Stimulated activated CD4-positive, alpha-beta T cell treated with anti-CD3 and anti-CD28 coated beads, TNF-alpha, amount 100 ng/mL, for 24 hours (primary cell): Measurements from ENCODE around the gene SCGB2A2.

ENCODE experiments used
- DNase-seq, 3 experiments: peaks; one replicate each; pipeline ENCODE4 v3.0.0-alpha.2; 2020; ENCODE audit warnings: low read depth in 3 of 3

SCGB2A2 gene

DNA sequence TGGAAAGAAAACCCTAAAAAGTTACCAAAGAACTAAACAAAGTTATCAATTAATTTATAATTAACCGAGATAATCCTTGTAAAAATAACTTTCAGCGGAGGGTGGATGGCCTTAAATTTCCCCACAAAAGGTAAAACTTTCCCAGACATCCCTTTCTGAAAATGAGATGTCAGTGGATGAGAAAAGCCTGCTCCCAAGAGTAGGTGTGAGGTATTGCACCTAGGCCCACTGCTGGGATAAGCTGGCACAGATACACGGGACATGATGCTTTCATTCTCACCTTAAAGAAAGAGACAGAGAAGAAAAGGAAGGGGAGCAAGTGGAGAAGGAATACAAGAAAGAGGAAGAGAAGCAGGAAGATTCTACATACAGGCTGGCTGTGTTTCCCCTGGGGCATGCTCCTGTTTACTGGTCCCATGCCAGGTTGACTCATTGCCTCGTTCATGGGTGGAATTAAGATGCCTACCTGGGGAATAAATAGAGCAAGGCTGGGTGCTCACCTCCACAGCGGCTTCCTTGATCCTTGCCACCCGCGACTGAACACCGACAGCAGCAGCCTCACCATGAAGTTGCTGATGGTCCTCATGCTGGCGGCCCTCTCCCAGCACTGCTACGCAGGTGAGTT is at the start of gene SCGB2A2:
Gene SCGB2A2, plus strand, starts transcription at position 505 of the 625 bp plus-strand sequence. Its CDS starts 59 bp downstream, at position 564.
- DNase-seq, result no peak

DNA sequence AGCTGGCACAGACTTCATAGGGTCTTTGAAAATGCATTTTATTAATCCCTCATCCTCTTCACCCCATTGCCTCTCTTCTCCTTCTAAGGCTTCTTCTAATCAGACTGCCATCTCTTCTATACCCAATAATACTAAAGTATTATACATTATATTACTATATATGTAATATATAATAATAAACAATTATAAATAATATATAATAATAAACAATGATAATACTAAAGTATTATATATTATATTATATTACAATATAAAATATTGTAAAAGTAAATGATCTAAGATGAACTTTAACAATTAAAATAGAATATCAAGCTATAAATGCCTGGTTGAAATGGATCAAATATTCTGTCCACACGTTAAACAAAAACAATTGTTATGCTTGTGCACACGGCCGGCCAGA is 48.5 kb upstream of the SCGB2A2 start:
- no peak for DNase-seq

DNA sequence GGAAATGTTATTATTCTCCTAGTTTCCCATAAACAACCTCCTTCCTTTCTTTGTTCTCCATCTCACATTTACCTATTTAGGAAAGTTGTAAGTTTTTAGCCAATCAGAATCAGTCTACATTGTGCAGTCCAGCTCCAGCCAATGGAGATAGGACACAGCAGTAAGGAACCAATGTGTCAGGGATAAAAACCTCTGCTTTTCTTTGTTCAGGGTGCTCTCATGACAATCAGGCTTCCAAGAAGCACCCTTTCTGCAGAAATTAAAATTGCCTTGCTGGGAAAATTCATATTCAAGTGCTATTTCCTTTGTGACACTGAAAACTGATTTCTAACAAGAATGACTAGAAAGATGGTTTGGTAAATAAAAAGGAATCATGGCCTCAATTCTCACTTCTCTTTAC is 46.9 kb upstream of the SCGB2A2 start:
- DNase-seq, result no peak

GRCh38 chr11:62233730-62234129 is 36.2 kb upstream of the SCGB2A2 start:
- DNase-seq, result no peak

- no peak for DNase-seq
These were observed 33.8 kb upstream of the SCGB2A2 start for GRCh38 chr11:62236187-62236586.

DNA sequence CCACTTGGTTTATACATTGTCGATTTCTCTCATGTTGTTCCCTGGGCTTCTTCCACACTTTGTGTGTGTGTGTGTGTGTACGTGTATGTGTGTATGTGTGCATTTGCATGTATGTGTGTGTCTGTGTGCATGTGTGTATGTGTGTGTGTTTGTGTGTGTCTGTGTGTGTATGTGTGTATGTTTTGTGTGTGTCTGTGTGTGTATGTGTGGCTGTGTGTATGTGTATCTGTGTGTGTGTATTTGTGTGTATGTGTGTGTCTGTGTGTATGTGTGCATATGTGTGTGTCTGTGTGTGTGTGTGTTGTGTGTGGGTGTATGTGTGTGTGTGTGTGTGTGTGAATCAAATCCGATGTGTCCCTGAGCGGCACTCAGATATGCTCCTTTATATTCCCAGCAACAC is 32.5 kb upstream of the SCGB2A2 start:
- no peak for DNase-seq

- no peak for DNase-seq
These were observed 31.8 kb upstream of the SCGB2A2 start for GRCh38 chr11:62238151-62238550.

DNA sequence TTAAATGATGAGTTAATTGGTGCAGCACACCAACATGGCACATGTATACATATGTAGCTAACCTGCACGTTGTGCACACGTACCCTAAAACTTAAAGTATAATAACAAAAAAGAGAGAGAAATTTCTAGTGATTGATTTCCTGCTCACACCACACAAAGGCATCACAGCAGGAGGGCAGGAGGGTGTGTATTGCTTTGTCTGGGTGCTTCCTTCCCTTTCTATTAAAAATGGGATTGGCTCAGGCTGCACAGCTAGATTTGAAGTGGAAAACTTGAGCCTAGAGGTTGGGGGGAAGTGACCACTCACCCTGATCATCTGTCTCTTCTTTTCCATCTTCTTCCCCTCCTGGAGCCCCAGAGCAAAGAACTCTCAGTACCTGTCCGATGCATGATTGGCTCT is 28.9 kb upstream of the SCGB2A2 start:
- DNase-seq, result no peak

DNA sequence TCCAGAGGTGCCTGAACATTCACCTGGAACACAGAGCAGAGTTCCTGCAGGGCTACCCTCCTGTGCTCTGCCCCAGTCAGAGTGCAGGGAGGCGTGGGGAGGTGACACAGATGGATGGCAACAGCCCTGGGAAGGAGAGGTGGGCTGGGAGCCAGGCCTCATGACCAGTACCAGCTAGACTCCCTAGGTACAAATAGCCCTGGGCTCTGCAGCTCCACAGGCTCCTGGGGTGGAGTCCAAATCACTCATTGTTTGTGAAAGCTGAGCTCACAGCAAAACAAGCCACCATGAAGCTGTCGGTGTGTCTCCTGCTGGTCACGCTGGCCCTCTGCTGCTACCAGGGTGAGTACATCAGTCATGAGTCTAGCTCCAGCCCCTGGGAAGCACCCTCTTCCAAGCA is 27.9 kb upstream of the SCGB2A2 start, which contains the start of gene SCGB1D2:
Gene SCGB1D2, plus strand, starts transcription at position 219 of the 400 bp plus-strand sequence. Its CDS starts 69 bp downstream, at position 288.
- DNase-seq, result no peak

- no peak for DNase-seq
These were observed 24.6 kb upstream of the SCGB2A2 start for GRCh38 chr11:62245271-62245753.

DNA sequence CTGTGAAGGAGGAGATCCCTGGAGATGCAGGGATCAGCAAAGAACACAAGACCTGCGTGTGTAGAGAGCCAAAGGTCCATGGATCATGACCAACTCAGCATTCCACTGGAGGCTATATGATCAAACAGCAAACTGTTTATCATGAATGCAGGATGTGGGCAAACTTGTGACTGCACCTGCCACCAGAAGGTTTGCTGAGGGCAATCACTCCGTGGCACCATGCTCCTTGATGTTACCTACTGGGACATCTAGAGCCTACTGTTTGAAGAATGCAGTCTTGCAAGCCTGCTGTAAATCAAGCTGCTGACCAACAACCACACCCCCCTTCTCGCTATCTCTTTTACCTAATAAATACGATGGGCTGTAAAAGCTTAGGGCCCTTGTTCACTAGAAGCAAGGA is 18.3 kb upstream of the SCGB2A2 start:
- DNase-seq, result no peak

DNA sequence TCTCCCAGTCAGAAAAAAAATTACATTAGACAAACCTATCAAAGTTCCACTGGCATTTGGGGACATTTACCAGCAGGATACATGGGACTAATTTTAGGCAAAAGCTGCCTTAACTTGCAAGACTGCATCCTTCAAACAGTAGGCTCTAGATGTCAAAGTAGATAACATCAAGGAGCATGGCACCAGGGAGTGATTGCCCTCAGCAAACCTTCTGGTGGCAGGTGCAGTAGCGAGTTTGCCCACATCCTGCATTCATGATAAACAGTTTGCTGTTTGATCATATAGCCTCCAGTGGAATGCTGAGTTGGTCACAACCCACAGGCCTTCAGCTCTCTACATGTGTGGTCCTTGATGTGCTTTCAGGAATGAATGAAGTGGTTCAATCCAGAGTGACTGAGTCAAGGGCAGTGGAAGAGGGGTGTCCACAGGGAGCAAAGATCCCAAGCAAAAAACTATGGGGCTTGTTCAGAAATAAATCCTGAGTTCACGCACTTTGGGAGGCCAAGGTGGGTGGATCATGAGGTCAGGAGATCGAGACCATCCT is 15.9 kb upstream of the SCGB2A2 start:
- no peak for DNase-seq

DNA sequence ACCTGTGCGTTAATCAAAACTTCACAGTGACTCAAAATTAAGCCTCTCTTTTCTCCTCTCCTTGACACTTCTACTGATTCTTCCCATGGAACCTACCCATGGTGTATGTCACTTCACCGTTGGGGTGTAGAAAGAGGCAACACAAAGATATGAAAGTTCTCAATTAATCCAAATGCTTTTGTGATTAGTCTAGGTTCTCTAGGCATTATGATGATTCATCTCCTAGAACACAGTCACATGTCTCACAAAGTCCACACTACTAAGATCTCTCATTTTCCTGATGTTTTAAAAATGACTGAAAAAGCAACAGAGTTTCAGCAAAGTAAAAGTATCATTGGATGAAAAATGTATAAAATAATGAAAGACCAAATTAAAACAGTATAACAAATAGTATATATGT is 13.7 kb upstream of the SCGB2A2 start:
- no peak for DNase-seq

DNA sequence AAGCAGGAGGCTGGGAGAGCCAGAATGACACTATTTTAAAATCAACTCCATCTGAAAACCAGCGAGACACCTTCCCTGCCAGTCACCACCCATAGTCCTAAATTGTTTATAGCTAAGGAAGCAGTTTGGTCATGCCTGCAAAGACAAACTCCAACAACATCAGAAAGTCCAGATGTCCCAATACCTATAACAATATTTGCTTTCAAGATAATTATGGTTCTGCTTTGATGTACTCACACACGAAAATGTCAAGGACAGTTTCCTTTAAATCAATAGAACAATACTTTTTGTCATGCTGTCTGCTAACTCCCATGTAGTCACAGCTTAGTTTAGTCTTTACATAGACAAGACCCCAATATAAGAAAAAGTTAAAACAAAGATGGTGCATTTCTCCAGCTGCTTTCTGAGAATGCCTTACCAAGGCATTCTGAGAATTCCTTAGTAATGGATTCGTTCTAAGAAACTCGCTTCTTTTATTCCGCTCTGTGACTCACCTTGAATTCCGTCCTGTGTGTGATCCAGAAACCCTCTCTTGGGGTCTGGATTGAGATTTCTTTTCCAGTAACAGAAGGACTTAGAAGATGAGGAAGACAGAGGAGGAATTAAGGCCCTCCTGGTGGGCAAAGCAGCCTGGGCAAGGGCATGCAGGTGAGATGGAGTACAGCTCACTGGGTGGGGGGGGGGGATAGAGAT is 9.6 kb upstream of the SCGB2A2 start:
- no peak for DNase-seq

GRCh38 chr11:62264004-62264403 is 6.0 kb upstream of the SCGB2A2 start:
- no peak for DNase-seq

- DNase-seq, result peak in 1 of 3 experiments; percentile 5
These were observed 3.4 kb upstream of the SCGB2A2 start for GRCh38 chr11:62266558-62266957.

DNA sequence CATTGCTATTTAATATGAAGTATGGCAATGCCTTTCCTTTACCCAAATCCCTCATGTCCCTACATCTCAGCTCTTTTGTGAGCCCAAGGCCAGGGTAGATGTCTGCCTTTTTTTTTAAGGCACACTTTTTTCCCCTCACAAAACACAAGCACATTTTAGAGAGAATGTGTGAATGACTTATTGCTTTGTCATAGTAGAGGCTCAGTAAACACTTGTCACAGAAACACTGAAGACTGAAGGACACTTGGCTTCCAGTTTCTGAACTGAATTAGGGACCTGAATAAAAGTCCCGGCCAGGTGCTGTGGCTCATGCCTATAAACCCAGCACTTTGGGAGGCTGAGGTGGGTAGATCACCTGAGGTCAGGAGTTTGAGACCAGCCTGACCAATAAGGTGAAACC is 2.9 kb upstream of the SCGB2A2 start:
- DNase-seq, result no peak

GRCh38 chr11:62267576-62267975 is 2.4 kb upstream of the SCGB2A2 start:
- no peak for DNase-seq

DNA sequence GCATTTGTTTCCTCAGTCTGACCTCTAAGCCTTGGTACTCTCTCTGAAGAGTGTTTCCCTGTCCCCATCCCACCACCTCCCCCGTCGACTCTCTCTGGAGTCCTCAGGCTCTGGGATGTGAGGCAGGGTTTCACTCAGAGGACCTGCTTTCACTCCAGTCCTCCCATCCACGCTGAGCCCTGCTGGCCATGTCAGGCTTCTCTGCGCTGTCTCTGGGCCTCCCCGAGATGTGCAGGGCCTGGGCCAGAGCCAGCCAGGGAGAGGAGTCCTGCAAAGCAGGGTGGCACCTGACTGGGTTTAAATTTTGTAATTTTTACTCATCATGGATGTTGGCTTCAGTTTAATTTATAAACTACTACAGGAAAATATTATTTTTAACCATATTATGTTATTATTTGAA is 3.3 kb downstream of the SCGB2A2 start:
- no peak for DNase-seq

DNA sequence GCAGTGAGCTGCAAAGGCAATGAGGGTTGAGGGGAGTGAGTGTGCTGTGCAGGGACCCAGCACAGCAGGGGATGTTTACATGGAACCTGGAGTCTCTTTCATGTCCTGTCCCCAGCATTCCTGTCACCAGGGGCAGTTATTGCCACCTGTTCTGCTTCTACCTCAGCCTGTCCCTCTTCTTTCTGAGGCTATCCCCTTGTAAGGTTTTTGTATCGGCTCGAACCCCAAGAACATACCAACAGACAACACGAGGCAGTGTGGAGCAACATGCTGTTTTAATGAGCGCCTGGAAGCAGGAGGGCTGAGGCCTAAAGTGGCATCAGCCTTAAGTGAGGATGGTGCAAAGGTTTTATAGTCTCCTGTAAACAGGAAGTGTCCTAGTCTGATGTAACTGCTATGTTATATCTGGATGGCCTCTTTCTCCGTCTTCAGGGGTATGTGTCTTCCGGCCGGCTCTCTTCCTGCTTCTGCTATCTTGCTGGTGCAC is 3.9 kb downstream of the SCGB2A2 start:
- no peak for DNase-seq

- DNase-seq, result no peak
These were observed 10.5 kb downstream of the SCGB2A2 start for GRCh38 chr11:62280452-62280851.

DNA sequence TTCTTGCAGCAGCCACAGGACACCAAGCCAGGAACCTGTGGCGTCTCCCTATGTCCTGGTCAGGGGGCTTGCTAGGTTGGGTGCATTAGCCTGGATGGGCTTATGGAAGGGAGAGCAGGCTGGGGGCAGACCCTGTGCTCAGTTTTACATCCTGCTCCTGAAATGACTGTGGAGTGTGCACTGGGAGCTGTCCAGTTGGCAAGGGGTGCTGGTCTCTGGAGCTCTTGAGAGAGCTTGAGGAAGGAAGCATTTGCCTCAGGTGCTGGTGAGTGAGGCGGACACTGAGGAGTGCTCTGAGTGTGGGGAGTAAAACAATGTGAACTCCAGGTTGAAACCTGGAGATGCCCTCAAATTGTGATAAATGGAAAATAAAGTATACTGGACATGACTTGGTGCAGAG is 25.5 kb downstream of the SCGB2A2 start:
- no peak for DNase-seq

DNA sequence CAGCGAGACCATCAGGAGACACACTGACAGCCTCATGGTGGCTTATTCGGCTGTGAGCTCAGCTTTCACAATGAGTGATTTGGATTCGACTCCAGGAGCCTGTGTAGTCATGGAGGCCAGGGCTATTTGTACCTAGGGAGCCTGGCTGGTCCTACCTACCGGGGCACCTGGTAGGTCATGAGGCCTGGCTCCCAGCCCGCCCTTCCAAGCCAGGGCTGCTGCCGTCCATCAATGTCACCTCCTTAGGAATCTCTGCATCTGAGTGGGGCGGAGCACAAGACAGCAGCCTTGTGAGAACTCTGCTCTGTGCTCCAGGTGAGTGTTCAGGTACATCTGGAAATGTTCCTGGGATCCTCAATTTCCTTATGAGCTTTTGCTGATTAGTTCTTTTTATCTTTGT is 29.0 kb downstream of the SCGB2A2 start, which contains the start of gene SCGB1D4:
Gene SCGB1D4, minus strand, starts transcription at position 101 of the 400 bp plus-strand sequence. Its CDS starts 65 bp downstream, at position 36.
- DNase-seq, result no peak
